Loucy (cell line): Measurements from ENCODE around the gene MPRIP.
A peak's percentile ranks its signal among the peaks of the same experiment; 100 is the strongest.

Experiments used
- H2AFZ ChIP-seq: fragments of 200-600 bp; sonication (generic); 2 replicates; pipeline ENCODE4 v1.6.0; 2016; ENCODE audit warnings: antibody characterized with exemption, mild to moderate bottlenecking, low read length, moderate library complexity
- H3F3A ChIP-seq: fragments of 200-600 bp; 2 replicates; pipeline ENCODE4 v1.6.0; 2016; ENCODE audit warnings: antibody characterized with exemption, low read depth, mild to moderate bottlenecking
- H3K27me3 ChIP-seq: fragments of 200-600 bp; sonication (generic); 2 replicates; pipeline ENCODE4 v1.6.1; 2014; ENCODE audit warnings: low read length, mild to moderate bottlenecking; ENCODE audit not compliant: insufficient read depth, poor library complexity, severe bottlenecking
- H3K36me3 ChIP-seq: fragments of 200-600 bp; sonication (generic); 2 replicates; pipeline ENCODE4 v1.6.1; 2016; ENCODE audit warnings: low read length; ENCODE audit not compliant: insufficient read depth
- H3K4me1 ChIP-seq: fragments of 200-600 bp; sonication (generic); 2 replicates; pipeline ENCODE4 v1.5.1; 2014; ENCODE audit warnings: low read length, mild to moderate bottlenecking; ENCODE audit not compliant: insufficient read depth, poor library complexity, severe bottlenecking
- H3K4me2 ChIP-seq: fragments of 200-600 bp; sonication (generic); 2 replicates; pipeline ENCODE4 v1.6.0; 2014; ENCODE audit warnings: antibody characterized with exemption, low read length, low read depth, mild to moderate bottlenecking; ENCODE audit not compliant: poor library complexity, severe bottlenecking
- H3K4me3 ChIP-seq: fragments of 200-600 bp; sonication (generic); 2 replicates; pipeline ENCODE4 v1.5.1; 2014; ENCODE audit warnings: low read length, mild to moderate bottlenecking, mixed read lengths; ENCODE audit not compliant: poor library complexity, severe bottlenecking
- H3K79me2 ChIP-seq: fragments of 200-600 bp; sonication (generic); 2 replicates; pipeline ENCODE4 v1.6.1; 2014; ENCODE audit warnings: low read length; ENCODE audit not compliant: insufficient read depth
- H3K9ac ChIP-seq: fragments of 200-600 bp; sonication (generic); 2 replicates; pipeline ENCODE4 v1.6.0; 2014; ENCODE audit warnings: mild to moderate bottlenecking, low read depth, low read length, moderate library complexity; ENCODE audit not compliant: poor library complexity, severe bottlenecking
- H3K9me2 ChIP-seq: fragments of 200-600 bp; sonication (generic); replicated peaks from 2 replicates; pipeline ENCODE4 v1.6.1; 2016; ENCODE audit warnings: low read depth, low read length, mixed read lengths
- H3K9me3 ChIP-seq: fragments of 200-600 bp; sonication (generic); 2 replicates; pipeline ENCODE4 v1.6.1; 2014; ENCODE audit warnings: mild to moderate bottlenecking, antibody characterized with exemption, low read length, low read depth; ENCODE audit not compliant: insufficient read depth
- H4K20me1 ChIP-seq: fragments of 200-600 bp; sonication (generic); 2 replicates; pipeline ENCODE4 v1.6.0; 2014; ENCODE audit warnings: antibody characterized with exemption, low read length, mild to moderate bottlenecking; ENCODE audit not compliant: insufficient read depth, poor library complexity, severe bottlenecking
- CTCF ChIP-seq: fragments of 200-600 bp; sonication (generic); conservative IDR thresholded peaks from 2 replicates; pipeline ENCODE4 v1.5.1; 2014; ENCODE audit warnings: mild to moderate bottlenecking, antibody characterized with exemption, low read length
- EZH2phosphoT487 ChIP-seq: fragments of 200-600 bp; IDR thresholded peaks from 2 replicates; pipeline ENCODE4 v1.6.1; 2018; ENCODE audit warnings: antibody characterized with exemption, mild to moderate bottlenecking, moderate library complexity, borderline replicate concordance

Gene MPRIP

GRCh38 chr17:16997514-16998429 is 44.5 kb upstream of the MPRIP start:
- Histone ChIP-seq H3K4me1 (peaks cover 3% of the 10 kb centered on the region), H2AFZ (no peak overlapping the region), H3F3A (no peaks in the 10 kb centered on the region), H3K9me3 (no peaks in the 10 kb centered on the region), H3K27me3 (no peaks in the 10 kb centered on the region), H4K20me1 (no peaks in the 10 kb centered on the region), H3K4me3 (no peak overlapping the region), H3K4me2 (no peak overlapping the region), H3K36me3 (no peaks in the 10 kb centered on the region), H3K9ac (no peak overlapping the region), H3K79me2 (no peaks in the 10 kb centered on the region), H3K9me2 (no peaks in the 10 kb centered on the region)
- TF ChIP-seq EZH2phosphoT487 = no peak
- peak; percentile 75 for TF ChIP-seq CTCF

- Histone ChIP-seq H3K79me2 (no peaks in the 10 kb centered on the region), H3K9me2 (no peaks in the 10 kb centered on the region), H3K4me1 (peaks cover 3% of the 10 kb centered on the region), H2AFZ (no peak overlapping the region), H3K9me3 (no peaks in the 10 kb centered on the region), H4K20me1 (no peaks in the 10 kb centered on the region), H3K4me3 (no peak overlapping the region), H3K36me3 (no peaks in the 10 kb centered on the region), H3F3A (no peaks in the 10 kb centered on the region), H3K9ac (no peak overlapping the region), H3K27me3 (no peaks in the 10 kb centered on the region), H3K4me2 (no peak overlapping the region)
- no peak for TF ChIP-seq EZH2phosphoT487
- TF ChIP-seq CTCF = no peak
These were observed 42.2 kb upstream of the MPRIP start for GRCh38 chr17:16999931-17000625.

DNA sequence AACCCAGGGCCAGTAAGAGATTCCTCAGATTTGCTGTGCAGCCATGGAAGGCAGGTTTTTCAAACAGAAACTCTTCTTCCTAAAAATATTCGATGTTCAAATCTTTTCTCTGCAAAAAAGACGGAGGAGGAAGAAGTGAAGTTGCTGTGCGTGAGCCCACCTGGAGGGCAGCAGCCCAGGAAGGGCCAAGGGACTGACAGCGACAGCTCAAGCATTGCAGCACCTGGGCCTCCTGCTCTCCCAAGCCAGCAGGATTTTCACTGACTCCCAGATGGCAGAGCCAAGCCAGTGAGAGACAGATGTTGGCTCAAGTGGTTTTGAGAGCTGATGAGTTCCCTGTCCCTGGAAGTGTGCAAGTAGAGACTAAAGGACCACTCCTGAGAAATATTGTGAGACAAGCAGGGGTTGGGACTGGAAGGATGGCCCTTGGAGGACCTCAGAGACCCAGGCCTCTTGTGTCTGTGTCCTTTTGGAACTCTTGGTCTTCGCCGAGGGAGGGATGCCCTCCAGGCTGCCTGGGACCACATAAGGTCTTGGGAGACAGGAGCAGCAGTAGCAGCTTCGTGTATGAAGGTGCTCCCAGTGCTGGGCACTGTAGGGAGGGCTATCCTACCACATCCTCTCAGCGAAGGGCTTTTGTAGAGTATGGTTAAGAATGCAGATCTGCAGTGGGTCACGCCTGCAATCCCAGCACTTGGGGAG is 41.0 kb upstream of the MPRIP start:
- no peak overlapping the region for H3K4me3 ChIP-seq

More for the DNA sequence above, 41.0 kb upstream of the MPRIP start:
- H3K9ac ChIP-seq = no peak overlapping the region
- H3K4me2 ChIP-seq = no peak overlapping the region
- no peaks in the 10 kb centered on the region for H3F3A ChIP-seq
- no peaks in the 10 kb centered on the region for H3K9me3 ChIP-seq
- peak overlapping the region; percentile 80 for H2AFZ ChIP-seq
- TF ChIP-seq CTCF = no peak
- TF ChIP-seq EZH2phosphoT487 = no peak
- no peaks in the 10 kb centered on the region for H3K9me2 ChIP-seq
- H4K20me1 ChIP-seq = no peaks in the 10 kb centered on the region
- no peaks in the 10 kb centered on the region for H3K27me3 ChIP-seq
- no peaks in the 10 kb centered on the region for H3K79me2 ChIP-seq
- peaks cover 3% of the 10 kb centered on the region for H3K4me1 ChIP-seq
- H3K36me3 ChIP-seq = no peaks in the 10 kb centered on the region
